GM21737 (cell line): Measurements from ENCODE around the gene MACROD2.

Source experiments
- ATAC-seq: cut with Tn5 transposase; IDR thresholded peaks from one replicate; pipeline ENCODE4 v1.9.1; 2021; ENCODE audit warnings: mild to moderate bottlenecking, moderate library complexity; ENCODE audit not compliant: unreplicated experiment

Gene MACROD2

GRCh38 chr20:16049529-16050093 is 2054.3 kb downstream of the MACROD2 start:
- ATAC-seq = no peak

- no peak for ATAC-seq
Observed at GRCh38 chr20:16050366-16050765, 2055.1 kb downstream of the MACROD2 start.

GRCh38 chr20:16051968-16052367 is 2056.7 kb downstream of the MACROD2 start:
- no peak for ATAC-seq

- ATAC-seq = no peak
Observed at GRCh38 chr20:16052456-16052855, 2057.1 kb downstream of the MACROD2 start.

GRCh38 chr20:16054985-16055384 is 2059.7 kb downstream of the MACROD2 start:
- ATAC-seq = no peak

GRCh38 chr20:16057651-16058050 is 2062.3 kb downstream of the MACROD2 start:
- ATAC-seq = no peak

- ATAC-seq = no peak
Observed at GRCh38 chr20:16058268-16058667, 2063.0 kb downstream of the MACROD2 start.

- no peak for ATAC-seq
Observed at GRCh38 chr20:16059841-16060240, 2064.5 kb downstream of the MACROD2 start.

GRCh38 chr20:16061351-16061750 is 2066.0 kb downstream of the MACROD2 start:
- no peak for ATAC-seq

- ATAC-seq = no peak
Observed at GRCh38 chr20:16062661-16063581, 2067.6 kb downstream of the MACROD2 start.

- ATAC-seq = no peak
Observed at GRCh38 chr20:16063881-16064280, 2068.6 kb downstream of the MACROD2 start.

GRCh38 chr20:16064989-16065707 is 2069.8 kb downstream of the MACROD2 start:
- ATAC-seq = no peak

GRCh38 chr20:16066571-16066970 is 2071.3 kb downstream of the MACROD2 start:
- ATAC-seq = no peak

GRCh38 chr20:16069389-16070010 is 2074.2 kb downstream of the MACROD2 start:
- ATAC-seq = peak; percentile 92

GRCh38 chr20:16072220-16072619 is 2076.9 kb downstream of the MACROD2 start:
- ATAC-seq = no peak

- no peak for ATAC-seq
Observed at GRCh38 chr20:16078172-16078898, 2083.0 kb downstream of the MACROD2 start.

- no peak for ATAC-seq
Observed at GRCh38 chr20:16081421-16081820, 2086.1 kb downstream of the MACROD2 start.

GRCh38 chr20:16082051-16082550 is 2086.8 kb downstream of the MACROD2 start:
- ATAC-seq = no peak

- ATAC-seq = no peak
Observed at GRCh38 chr20:16083639-16084280, 2088.4 kb downstream of the MACROD2 start.

- no peak for ATAC-seq
Observed at GRCh38 chr20:16095226-16095625, 2099.9 kb downstream of the MACROD2 start.
